GM19023 (cell line): ENCODE data around the gene CASK.

ENCODE experiments used
- ATAC-seq: cut with Tn5 transposase; IDR thresholded peaks from one replicate; pipeline ENCODE4 v1.9.1; 2021; ENCODE audit warnings: mild to moderate bottlenecking, moderate library complexity; ENCODE audit not compliant: unreplicated experiment

The CASK gene

GRCh38 chrX:41591906-41592305 lies 331.4 kb downstream of the CASK start:
- no peak for ATAC-seq

GRCh38 chrX:41590641-41591040 lies 332.7 kb downstream of the CASK start:
- no peak for ATAC-seq

GRCh38 chrX:41589634-41590270 lies 333.6 kb downstream of the CASK start:
- no peak for ATAC-seq

- no peak for ATAC-seq
These were observed 335.1 kb downstream of the CASK start for GRCh38 chrX:41588271-41588670.

- ATAC-seq, result no peak
These were observed 342.8 kb downstream of the CASK start for GRCh38 chrX:41580423-41581064.

- ATAC-seq, result no peak
These were observed 359.5 kb downstream of the CASK start for GRCh38 chrX:41563876-41564275.

GRCh38 chrX:41561045-41561444 lies 362.3 kb downstream of the CASK start:
- ATAC-seq, result no peak

GRCh38 chrX:41559235-41560052 lies 363.9 kb downstream of the CASK start:
- no peak for ATAC-seq

GRCh38 chrX:41558531-41558930 lies 364.8 kb downstream of the CASK start:
- no peak for ATAC-seq

- ATAC-seq, result no peak
These were observed 366.4 kb downstream of the CASK start for GRCh38 chrX:41556958-41557357.

GRCh38 chrX:41553688-41554087 lies 369.7 kb downstream of the CASK start:
- no peak for ATAC-seq

GRCh38 chrX:41548411-41548810 lies 374.9 kb downstream of the CASK start:
- ATAC-seq, result no peak

GRCh38 chrX:41543668-41544067 lies 379.7 kb downstream of the CASK start:
- ATAC-seq, result no peak

- ATAC-seq, result no peak
These were observed 380.3 kb downstream of the CASK start for GRCh38 chrX:41543025-41543424.

- no peak for ATAC-seq
These were observed 380.8 kb downstream of the CASK start for GRCh38 chrX:41542536-41542935.

GRCh38 chrX:41542135-41542534 lies 381.2 kb downstream of the CASK start:
- ATAC-seq, result no peak

GRCh38 chrX:41541386-41541785 lies 382.0 kb downstream of the CASK start:
- ATAC-seq, result no peak

GRCh38 chrX:41538707-41539106 lies 384.6 kb downstream of the CASK start:
- no peak for ATAC-seq

GRCh38 chrX:41530085-41530484 lies 393.3 kb downstream of the CASK start:
- ATAC-seq, result no peak

GRCh38 chrX:41529221-41529620 lies 394.1 kb downstream of the CASK start:
- no peak for ATAC-seq

GRCh38 chrX:41528784-41529183 lies 394.6 kb downstream of the CASK start:
- ATAC-seq, result no peak

GRCh38 chrX:41526925-41527324 lies 396.4 kb downstream of the CASK start:
- ATAC-seq, result no peak
